GM10847 (cell line): ENCODE data around the gene PARD3B.

Source experiments
- POLR2A ChIP-seq: IDR thresholded peaks from 2 replicates; pipeline ENCODE4 v1.6.1; 2011; ENCODE audit not compliant: insufficient read length; ENCODE audit errors: extremely low read depth

Gene PARD3B

GRCh38 chr2:204770735-204771134 lies 225.5 kb downstream of the PARD3B start:
- TF ChIP-seq POLR2A = no peak

- no peak for TF ChIP-seq POLR2A
Observed at GRCh38 chr2:204771721-204772120, 226.4 kb downstream of the PARD3B start.

- no peak for TF ChIP-seq POLR2A
Observed at GRCh38 chr2:204772546-204772945, 227.3 kb downstream of the PARD3B start.

GRCh38 chr2:204775766-204776165 lies 230.5 kb downstream of the PARD3B start:
- no peak for TF ChIP-seq POLR2A

GRCh38 chr2:204776781-204777559 lies 231.7 kb downstream of the PARD3B start:
- TF ChIP-seq POLR2A = no peak

GRCh38 chr2:204779771-204780170 lies 234.5 kb downstream of the PARD3B start:
- no peak for TF ChIP-seq POLR2A

GRCh38 chr2:204781941-204782340 lies 236.7 kb downstream of the PARD3B start:
- no peak for TF ChIP-seq POLR2A

- TF ChIP-seq POLR2A = no peak
Observed at GRCh38 chr2:204790076-204790475, 244.8 kb downstream of the PARD3B start.

- TF ChIP-seq POLR2A = no peak
Observed at GRCh38 chr2:204791230-204791629, 246.0 kb downstream of the PARD3B start.

GRCh38 chr2:204794624-204795023 lies 249.3 kb downstream of the PARD3B start:
- TF ChIP-seq POLR2A = no peak

GRCh38 chr2:204795156-204795555 lies 249.9 kb downstream of the PARD3B start:
- TF ChIP-seq POLR2A = no peak

- TF ChIP-seq POLR2A = no peak
Observed at GRCh38 chr2:204796581-204796980, 251.3 kb downstream of the PARD3B start.

- no peak for TF ChIP-seq POLR2A
Observed at GRCh38 chr2:204799791-204800190, 254.5 kb downstream of the PARD3B start.

GRCh38 chr2:204808494-204808893 lies 263.2 kb downstream of the PARD3B start:
- no peak for TF ChIP-seq POLR2A

- no peak for TF ChIP-seq POLR2A
Observed at GRCh38 chr2:204824751-204825453, 279.6 kb downstream of the PARD3B start.

GRCh38 chr2:204825681-204826080 lies 280.4 kb downstream of the PARD3B start:
- no peak for TF ChIP-seq POLR2A
